HepG2 (cell line): ENCODE measurements around the gene BSX.

Experiments used
- CREM ChIP-seq, 2 experiments: sonication (generic) in 1 of 2; formaldehyde crosslinking in 1 of 2; IDR thresholded peaks; 2 replicates each; pipeline versions ENCODE4 v1.4.0 to v1.6.1; 2016 to 2020; ENCODE audit warnings: antibody characterized with exemption in 1 of 2, mild to moderate bottlenecking in 1 of 2, missing genetic modification reagents in 1 of 2
- EP300 ChIP-seq, 3 experiments: sonication (generic) in 1 of 3; formaldehyde crosslinking in 1 of 3; IDR thresholded peaks; 2 replicates each; pipeline versions ENCODE4 v1.5.1 to v1.6.1; 2011 to 2020; ENCODE audit warnings: low read depth in 2 of 3, low read length in 2 of 3, borderline replicate concordance in 1 of 3, improper control_type of control experiment in 1 of 3, mild to moderate bottlenecking in 1 of 3, missing genetic modification reagents in 1 of 3, moderate library complexity in 1 of 3
- MAFK ChIP-seq, 2 experiments: IDR thresholded peaks in 1 of 2; conservative IDR thresholded peaks in 1 of 2; 2 replicates each; pipeline ENCODE4 v1.6.1; 2011; ENCODE audit warnings: improper control_type of control experiment in 2 of 2, low read length in 2 of 2
- PHF8 ChIP-seq: sonication (generic); formaldehyde crosslinking; IDR thresholded peaks from 2 replicates; pipeline ENCODE4 v1.5.0; 2020; ENCODE audit warnings: missing genetic modification reagents
- RARG ChIP-seq: sonication (generic); formaldehyde crosslinking; IDR thresholded peaks from 2 replicates; pipeline ENCODE4 v1.4.0; 2020; ENCODE audit warnings: low read depth, mild to moderate bottlenecking, missing genetic modification reagents
- ZFP37 ChIP-seq: sonication (generic); formaldehyde crosslinking; IDR thresholded peaks from 2 replicates; pipeline ENCODE4 v1.4.0; 2020; ENCODE audit warnings: missing genetic modification reagents, borderline replicate concordance
- ZNF24 ChIP-seq: fragments of 450-650 bp; IDR thresholded peaks from 2 replicates; pipeline ENCODE4 v1.6.1; 2017; ENCODE audit warnings: antibody characterized with exemption, mild to moderate bottlenecking
- ZNF510 ChIP-seq: sonication (generic); formaldehyde crosslinking; IDR thresholded peaks from 2 replicates; pipeline ENCODE4 v1.4.0; 2020; ENCODE audit warnings: low read depth, mild to moderate bottlenecking, missing genetic modification reagents
- TF ChIP-seq, protein P1 (sequence below): sonication (generic); formaldehyde crosslinking; IDR thresholded peaks from 2 replicates; pipeline ENCODE4 v1.4.0; 2020; ENCODE audit warnings: missing genetic modification reagents, mild to moderate bottlenecking, borderline replicate concordance

GRCh38 chr11:122998727-122999366 is 17.2 kb upstream of the BSX start:
- TF ChIP-seq ZNF24 (no peak), EP300 (IDR thresholded peaks at IDR 0.05; ENCODE audit: low read depth in 2 of 2, low read length in 2 of 2) (no peak), EP300 (CRISPR knock-in tag; IDR thresholded peaks at IDR 0.05; ENCODE audit: borderline replicate concordance) (no peak), ZFP37 (no peak), ZNF510 (no peak), CREM (IDR thresholded peaks at IDR 0.05) (no peak), CREM (CRISPR knock-in tag; IDR thresholded peaks at IDR 0.05) (no peak), MAFK (conservative IDR thresholded peaks at IDR 0.05 in 1 of 2, IDR thresholded peaks at IDR 0.05 in 1 of 2; ENCODE audit: low read length in 2 of 2) (no peak), RARG (no peak), PHF8 (CRISPR knock-in tag) (no peak)
- TF ChIP-seq, protein P1, sequence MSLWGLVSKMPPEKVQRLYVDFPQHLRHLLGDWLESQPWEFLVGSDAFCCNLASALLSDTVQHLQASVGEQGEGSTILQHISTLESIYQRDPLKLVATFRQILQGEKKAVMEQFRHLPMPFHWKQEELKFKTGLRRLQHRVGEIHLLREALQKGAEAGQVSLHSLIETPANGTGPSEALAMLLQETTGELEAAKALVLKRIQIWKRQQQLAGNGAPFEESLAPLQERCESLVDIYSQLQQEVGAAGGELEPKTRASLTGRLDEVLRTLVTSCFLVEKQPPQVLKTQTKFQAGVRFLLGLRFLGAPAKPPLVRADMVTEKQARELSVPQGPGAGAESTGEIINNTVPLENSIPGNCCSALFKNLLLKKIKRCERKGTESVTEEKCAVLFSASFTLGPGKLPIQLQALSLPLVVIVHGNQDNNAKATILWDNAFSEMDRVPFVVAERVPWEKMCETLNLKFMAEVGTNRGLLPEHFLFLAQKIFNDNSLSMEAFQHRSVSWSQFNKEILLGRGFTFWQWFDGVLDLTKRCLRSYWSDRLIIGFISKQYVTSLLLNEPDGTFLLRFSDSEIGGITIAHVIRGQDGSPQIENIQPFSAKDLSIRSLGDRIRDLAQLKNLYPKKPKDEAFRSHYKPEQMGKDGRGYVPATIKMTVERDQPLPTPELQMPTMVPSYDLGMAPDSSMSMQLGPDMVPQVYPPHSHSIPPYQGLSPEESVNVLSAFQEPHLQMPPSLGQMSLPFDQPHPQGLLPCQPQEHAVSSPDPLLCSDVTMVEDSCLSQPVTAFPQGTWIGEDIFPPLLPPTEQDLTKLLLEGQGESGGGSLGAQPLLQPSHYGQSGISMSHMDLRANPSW (CRISPR knock-in tag) = no peak
